ENCODE measurements around the gene FOXN3.

GRCh38 chr14:89325299-89325883 is 91.6 kb downstream of the FOXN3 start:
- TF ChIP-seq POLR2A (IDR thresholded peaks at IDR 0.05): no peak
- TF ChIP-seq, protein P1, sequence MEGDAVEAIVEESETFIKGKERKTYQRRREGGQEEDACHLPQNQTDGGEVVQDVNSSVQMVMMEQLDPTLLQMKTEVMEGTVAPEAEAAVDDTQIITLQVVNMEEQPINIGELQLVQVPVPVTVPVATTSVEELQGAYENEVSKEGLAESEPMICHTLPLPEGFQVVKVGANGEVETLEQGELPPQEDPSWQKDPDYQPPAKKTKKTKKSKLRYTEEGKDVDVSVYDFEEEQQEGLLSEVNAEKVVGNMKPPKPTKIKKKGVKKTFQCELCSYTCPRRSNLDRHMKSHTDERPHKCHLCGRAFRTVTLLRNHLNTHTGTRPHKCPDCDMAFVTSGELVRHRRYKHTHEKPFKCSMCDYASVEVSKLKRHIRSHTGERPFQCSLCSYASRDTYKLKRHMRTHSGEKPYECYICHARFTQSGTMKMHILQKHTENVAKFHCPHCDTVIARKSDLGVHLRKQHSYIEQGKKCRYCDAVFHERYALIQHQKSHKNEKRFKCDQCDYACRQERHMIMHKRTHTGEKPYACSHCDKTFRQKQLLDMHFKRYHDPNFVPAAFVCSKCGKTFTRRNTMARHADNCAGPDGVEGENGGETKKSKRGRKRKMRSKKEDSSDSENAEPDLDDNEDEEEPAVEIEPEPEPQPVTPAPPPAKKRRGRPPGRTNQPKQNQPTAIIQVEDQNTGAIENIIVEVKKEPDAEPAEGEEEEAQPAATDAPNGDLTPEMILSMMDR (IDR thresholded peaks at IDR 0.05): no peak
- no peak for TF ChIP-seq POLR2AphosphoS5 (IDR thresholded peaks at IDR 0.05)
